GM21619 (cell line): ENCODE data around the gene TMEM217.

Experiments used
- ATAC-seq: cut with Tn5 transposase; IDR thresholded peaks from one replicate; pipeline ENCODE4 v1.9.1; 2021; ENCODE audit not compliant: unreplicated experiment

TMEM217 gene

DNA sequence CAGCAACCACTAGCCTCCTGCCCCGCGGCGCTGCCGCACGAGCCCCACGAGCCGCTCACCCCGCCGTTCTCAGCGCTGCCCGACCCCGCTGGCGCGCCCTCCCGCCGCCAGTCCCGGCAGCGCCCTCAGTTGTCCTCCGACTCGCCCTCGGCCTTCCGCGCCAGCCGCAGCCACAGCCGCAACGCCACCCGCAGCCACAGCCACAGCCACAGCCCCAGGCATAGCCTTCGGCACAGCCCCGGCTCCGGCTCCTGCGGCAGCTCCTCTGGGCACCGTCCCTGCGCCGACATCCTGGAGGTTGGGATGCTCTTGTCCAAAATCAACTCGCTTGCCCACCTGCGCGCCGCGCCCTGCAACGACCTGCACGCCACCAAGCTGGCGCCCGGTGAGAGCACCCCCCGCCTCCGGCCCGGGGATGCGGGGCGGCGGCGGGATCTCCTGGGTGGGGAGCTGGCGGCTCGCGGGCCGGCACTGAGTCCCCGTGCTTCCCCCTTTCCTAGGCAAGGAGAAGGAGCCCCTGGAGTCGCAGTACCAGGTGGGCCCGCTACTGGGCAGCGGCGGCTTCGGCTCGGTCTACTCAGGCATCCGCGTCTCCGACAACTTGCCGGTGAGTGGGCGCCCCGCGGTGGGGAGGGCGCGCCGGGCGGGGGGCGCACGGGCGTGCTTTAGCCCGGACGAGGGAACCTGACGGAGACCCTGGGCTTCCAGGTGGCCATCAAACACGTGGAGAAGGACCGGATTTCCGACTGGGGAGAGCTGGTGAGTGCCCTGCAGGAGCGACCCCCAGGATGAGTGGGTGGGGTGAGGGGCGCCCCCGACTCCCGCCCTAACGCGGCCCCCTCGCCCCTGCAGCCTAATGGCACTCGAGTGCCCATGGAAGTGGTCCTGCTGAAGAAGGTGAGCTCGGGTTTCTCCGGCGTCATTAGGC is 87.4 kb downstream of the TMEM217 start:
- peak; percentile 16 for ATAC-seq

DNA sequence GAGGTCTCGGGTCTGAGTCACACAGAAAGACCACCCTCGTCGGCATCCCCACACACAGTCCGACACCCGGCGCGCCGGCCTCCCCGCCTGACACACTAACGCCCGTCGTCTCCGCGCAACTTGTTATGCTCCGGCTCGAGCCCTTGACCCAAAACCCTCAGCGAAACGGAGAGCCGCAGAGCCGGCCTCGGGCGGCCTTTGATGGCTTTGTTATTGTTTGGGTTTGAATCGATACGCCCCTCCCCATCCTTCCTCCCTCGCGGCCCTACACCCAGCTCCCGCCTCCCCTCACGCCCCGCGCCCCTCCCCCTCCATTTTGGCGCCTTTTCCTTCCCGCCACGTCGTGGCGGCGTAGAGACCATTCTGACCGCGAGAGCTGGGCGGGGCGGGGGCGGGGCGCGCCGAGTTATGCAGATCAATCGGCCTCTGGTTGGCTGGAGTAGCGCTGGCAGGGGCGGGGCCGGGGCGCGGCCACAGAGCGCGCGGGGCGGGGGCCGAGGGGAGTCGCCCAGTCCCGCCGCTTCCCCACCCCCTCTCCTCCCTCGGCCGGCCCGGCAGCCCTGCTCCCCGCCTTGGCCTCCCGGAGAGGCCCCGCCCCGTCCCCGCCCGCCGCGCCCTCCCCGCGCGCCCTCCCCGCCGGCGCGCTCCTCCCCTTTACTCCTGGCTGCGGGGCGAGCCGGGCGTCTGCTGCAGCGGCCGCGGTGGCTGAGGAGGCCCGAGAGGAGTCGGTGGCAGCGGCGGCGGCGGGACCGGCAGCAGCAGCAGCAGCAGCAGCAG is 88.3 kb downstream of the TMEM217 start, which contains the start of gene PIM1:
PIM1 (plus strand) TSS at position 657 of the 777 bp plus-strand sequence. CDS start 424 bp downstream, outside the sequence.
- ATAC-seq = peak; percentile 51

GRCh38 chr6:37168811-37169495 is 89.0 kb downstream of the TMEM217 start:
- no peak for ATAC-seq

DNA sequence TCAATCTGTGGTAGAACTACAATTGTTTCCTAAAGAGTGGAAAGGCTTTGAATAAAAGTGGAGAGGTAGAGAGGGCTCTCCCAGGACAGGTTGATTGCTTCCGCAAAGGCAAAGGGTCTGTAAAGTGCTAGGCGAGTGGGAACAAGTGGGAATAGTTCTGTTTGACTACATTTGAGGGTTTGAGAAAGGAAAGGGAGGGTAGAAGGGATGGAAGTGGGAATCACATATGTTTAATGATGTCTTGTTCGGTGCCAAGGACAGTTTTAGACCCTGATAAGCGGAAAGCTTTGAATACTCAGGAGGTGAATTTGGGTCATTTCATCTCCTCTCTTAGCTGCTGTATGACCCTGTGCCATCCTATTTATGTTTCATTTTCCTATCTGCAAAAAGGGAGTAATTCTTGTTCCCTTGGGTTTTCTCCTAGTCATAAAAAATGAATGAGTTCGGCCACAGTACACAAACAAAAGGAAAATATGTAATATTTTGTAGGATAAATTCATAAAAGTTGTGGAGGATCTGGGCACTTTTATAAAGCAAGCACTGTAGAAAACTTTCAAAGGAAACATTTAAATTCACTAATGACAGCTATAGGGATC is 89.7 kb downstream of the TMEM217 start:
- no peak for ATAC-seq

DNA sequence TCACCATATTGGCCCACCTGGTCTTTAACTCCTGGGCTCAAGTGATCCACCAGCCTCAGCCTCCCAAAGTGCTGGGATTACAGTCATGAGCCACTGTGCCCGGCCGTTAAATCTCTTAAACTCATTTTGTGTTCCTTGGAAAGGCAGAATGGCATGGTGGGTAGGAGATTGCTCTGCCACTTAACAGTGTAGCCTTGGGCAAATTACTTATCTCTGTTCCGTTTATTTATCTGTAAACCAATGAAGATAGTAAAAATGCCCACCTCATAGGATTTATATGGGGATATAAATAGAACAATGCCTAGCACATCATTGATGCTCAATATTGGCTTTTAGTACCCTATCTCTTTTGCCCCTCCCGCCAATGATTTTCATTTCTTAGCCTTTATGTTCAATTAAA is 95.2 kb downstream of the TMEM217 start:
- no peak for ATAC-seq
